Measurements from ENCODE around the gene AP5B1.
"Not testable (repeated sequence)": the region's sequence is repeated elsewhere in the genome, so short reads cannot be mapped to it uniquely, and the experiment has no call there.

The AP5B1 gene

DNA sequence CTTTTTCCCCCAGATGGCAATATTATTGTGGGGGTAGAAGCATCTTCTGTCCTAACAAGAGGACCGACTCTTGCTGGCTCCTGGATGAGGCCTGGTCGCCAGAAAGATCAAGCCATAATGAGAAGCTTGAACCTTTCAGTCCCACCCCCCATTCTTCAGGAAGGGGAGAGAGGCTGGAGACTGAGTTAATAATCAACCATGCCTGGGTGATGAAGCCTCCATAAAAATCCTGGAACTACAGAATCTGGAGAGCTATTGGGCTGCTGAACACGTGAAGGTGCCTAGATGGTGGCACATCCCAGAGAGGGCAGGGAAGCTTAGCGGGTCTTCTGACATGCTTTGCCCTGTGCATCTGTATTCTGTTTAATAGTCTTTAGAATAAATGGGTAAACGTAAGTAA lies 16.3 kb downstream of the AP5B1 start:
- no peak for DNase-seq

DNA sequence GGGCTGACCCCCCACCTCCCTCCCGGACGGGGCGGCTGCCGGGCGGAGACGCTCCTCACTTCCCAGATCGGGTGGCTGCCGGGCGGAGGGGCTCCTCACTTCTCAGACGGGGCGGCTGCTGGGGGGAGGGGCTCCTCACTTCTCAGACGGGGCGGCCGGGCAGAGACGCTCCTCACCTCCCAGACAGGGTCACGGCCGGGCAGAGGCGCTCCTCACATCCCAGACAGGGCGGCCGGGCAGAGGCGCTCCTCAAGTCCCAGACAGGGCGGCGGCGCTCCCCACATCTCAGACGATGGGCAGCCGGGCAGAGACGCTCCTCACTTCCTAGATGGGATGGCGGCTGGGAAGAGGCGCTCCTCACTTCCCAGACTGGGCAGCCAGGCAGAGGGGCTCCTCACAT lies 18.0 kb downstream of the AP5B1 start:
- DNase-seq = not testable (repeated sequence)

DNA sequence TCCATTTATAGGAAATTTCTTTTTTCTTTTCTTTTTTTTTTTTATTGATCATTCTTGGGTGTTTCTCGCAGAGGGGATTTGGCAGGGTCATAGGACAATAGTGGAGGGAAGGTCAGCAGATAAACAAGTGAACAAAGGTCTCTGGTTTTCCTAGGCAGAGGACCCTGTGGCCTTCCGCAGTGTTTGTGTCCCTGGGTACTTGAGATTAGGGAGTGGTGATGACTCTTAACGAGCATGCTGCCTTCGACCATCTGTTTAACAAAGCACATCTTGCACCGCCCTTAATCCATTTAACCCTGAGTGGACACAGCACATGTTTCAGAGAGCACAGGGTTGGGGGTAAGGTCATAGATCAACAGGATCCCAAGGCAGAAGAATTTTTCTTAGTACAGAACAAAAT lies 18.6 kb downstream of the AP5B1 start:
- not testable (repeated sequence) for DNase-seq

DNA sequence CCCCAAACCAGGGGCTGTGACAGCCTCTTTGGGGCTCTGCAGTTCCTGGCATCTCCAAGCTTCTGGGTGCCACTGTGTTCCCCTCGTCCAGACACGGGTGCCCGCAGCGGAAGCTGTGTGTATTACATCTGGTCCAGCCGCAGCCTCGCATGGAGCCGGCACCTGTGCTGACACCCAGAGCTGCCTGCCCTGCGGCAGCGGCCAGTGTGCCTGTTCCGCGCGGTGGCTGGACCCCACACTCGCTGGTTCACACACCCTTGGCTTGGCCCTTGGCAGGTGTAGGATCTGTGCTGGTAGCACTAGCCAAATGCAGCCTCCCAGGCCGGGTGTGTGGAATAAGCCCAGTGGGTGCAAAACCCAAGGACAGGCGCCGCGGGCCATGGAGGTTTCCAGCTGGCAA lies 35.7 kb downstream of the AP5B1 start:
- DNase-seq = no peak

DNA sequence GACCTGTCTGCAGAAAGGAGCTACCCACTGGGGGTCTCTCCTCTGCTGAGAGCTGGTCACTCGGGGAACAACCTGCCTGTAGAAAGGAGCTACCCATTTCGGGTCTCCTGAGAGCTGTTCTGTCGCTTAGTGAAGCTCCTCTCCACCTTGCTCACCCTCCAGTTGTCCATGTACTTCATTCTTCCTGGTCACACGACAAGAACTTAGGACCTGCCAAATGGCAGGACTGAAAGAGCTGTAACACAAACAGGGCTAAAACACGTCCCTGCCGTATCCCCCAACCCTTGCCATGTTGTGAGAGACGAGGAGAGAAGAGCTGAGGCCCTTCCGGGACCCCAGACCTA lies 36.1 kb downstream of the AP5B1 start:
- no peak for DNase-seq

DNA sequence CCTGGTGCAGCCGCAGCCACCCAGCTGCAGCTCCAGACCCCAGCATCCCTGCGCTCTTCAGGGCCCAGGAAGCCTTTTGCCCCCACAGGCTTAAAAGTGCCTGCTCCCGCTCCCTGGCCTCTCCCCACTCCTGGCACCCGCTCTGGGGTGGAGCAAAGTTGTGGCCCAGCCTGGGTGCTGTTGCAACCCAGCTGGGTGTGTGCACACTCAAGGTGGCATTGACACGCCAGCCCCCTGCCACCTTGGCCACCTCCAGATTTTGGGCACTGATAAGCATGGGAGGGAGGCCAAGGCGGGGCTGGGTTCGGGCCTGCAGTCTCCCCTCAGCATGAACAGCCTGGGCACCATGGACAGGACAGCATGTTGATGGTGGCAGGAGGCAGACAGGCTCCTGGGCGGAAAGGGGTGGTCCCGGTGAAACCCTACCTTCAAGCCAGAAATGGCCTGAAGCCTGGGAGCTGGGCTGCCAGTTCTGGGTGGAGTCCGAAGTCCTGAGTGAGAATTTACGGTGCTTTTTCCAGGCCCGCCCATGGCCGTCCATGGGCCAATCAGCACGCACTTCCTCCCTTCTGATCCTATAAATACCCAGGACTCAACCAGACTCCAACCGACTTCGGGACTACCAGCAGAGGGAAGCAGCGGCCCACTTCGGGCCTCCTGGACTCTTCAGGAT lies 36.6 kb downstream of the AP5B1 start:
- DNase-seq = peak; percentile 25

DNA sequence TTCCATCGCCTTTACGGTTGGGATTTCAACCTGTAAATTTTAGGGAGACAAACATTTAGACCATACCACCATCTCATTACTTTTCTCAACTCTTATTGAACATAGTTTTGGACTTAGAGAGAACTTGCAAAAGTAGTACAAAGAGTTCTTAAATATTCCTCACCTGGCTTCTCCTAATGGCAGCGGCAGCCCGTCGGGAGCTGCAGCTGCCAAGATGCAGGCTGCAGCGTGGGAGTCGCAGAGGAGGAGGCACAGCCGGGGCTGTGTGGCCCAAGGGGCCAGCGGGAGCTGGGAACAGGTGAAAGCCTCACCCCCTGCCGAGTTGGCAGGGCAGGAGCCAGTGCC lies 37.1 kb downstream of the AP5B1 start:
- no peak for DNase-seq

- no peak for DNase-seq
Observed at GRCh38 chr11:65742353-65742752, 38.4 kb downstream of the AP5B1 start.

- no peak for DNase-seq
Observed at GRCh38 chr11:65741185-65741584, 39.6 kb downstream of the AP5B1 start.

- DNase-seq = no peak
Observed at GRCh38 chr11:65739022-65739421, 41.8 kb downstream of the AP5B1 start.

GRCh38 chr11:65736810-65737209 lies 44.0 kb downstream of the AP5B1 start:
- no peak for DNase-seq

- not testable (repeated sequence) for DNase-seq
Observed at GRCh38 chr11:65735111-65735510, 45.7 kb downstream of the AP5B1 start.

GRCh38 chr11:65730461-65730860 lies 50.3 kb downstream of the AP5B1 start:
- DNase-seq = no peak

- no peak for DNase-seq
Observed at GRCh38 chr11:65727865-65728264, 52.9 kb downstream of the AP5B1 start.

DNA sequence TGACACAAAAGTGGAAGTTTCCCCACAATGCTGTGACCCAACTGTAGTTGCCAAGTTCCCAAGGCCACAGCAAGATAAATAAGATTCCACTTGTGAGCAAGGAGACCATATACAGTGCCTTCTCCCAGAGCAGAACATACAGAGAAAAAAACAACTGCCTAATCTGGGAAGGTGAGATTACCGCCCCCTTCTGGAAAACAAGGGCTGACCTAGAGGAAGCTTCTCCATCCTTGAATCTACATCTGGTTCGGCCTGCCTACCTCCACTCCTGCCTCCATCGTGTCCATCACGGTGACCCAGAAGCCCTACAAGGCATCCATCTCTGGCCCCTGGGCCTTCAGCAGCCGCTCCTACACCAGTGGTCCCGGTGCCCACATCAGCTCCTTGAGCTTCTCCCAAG lies 54.1 kb downstream of the AP5B1 start:
- DNase-seq = no peak

Measured in fibroblast of skin of back (primary cell).